Central memory CD8-positive, alpha-beta T cell (primary cell): ENCODE measurements around the gene DNMT3A.

ENCODE experiments used
- ATAC-seq: fragments of 150-1000 bp; cut with Tn5 transposase; replicated peaks from 2 replicates; pipeline ENCODE4 v1.10.0; 2022; ENCODE audit warnings: mild to moderate bottlenecking, moderate FRiP score, moderate number of reproducible peaks; ENCODE audit not compliant: poor library complexity, severe bottlenecking; ENCODE audit errors: extremely low read depth
- DNase-seq, 2 donors: peaks; one replicate each; pipeline ENCODE4 v3.0.0; 2021; ENCODE audit warnings: low spot score in 2 of 2
- H3K27ac Mint-ChIP-seq: one replicate; pipeline ENCODE4 v1.8.0; 2022; ENCODE audit warnings: low read depth, mild to moderate bottlenecking, moderate library complexity, mixed read lengths
- H3K27me3 Mint-ChIP-seq: one replicate; pipeline ENCODE4 v1.8.0; 2022; ENCODE audit warnings: mixed read lengths
- H3K36me3 Mint-ChIP-seq: one replicate; pipeline ENCODE4 v1.8.0; 2022; ENCODE audit warnings: mild to moderate bottlenecking, moderate library complexity, mixed read lengths; ENCODE audit not compliant: insufficient read depth
- H3K4me1 Mint-ChIP-seq: one replicate; pipeline ENCODE4 v1.8.0; 2022; ENCODE audit warnings: mixed read lengths
- H3K4me3 Mint-ChIP-seq: one replicate; pipeline ENCODE4 v1.8.0; 2022; ENCODE audit warnings: mild to moderate bottlenecking, moderate library complexity, mixed read lengths
- H3K9me3 Mint-ChIP-seq: one replicate; pipeline ENCODE4 v1.8.0; 2022; ENCODE audit warnings: mixed read lengths

The DNMT3A gene

DNA sequence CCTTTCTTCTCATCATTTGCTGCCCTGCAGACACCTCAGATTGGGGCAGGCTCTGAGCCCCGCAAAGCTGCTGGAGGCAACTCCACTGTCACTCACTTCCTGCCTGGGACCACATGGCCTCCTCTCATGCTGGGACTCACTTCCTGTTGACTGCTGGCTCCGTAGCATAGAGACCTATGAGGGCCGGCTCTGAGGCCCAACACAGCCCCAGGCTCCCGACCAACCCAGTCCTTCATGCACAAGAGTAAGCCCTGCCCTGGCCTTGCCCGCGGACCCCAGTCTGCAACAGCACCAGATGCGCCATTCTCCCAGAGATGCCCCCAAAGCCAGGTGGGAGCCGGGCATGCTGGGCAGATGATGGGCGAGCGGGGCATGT is 55.7 kb downstream of the DNMT3A start:
- Mint-ChIP-seq H3K36me3 (peaks cover 6% of the 10 kb centered on the region), H3K27ac (peak overlapping the region; percentile 72), H3K4me3 (peak overlapping the region; percentile 57), H3K4me1 (peaks cover 17% of the 10 kb centered on the region), H3K9me3 (no peaks in the 10 kb centered on the region), H3K27me3 (no peaks in the 10 kb centered on the region)
- ATAC-seq (peak; percentile 100), DNase-seq (peak in 1 of 2 donors; percentile 62)

DNA sequence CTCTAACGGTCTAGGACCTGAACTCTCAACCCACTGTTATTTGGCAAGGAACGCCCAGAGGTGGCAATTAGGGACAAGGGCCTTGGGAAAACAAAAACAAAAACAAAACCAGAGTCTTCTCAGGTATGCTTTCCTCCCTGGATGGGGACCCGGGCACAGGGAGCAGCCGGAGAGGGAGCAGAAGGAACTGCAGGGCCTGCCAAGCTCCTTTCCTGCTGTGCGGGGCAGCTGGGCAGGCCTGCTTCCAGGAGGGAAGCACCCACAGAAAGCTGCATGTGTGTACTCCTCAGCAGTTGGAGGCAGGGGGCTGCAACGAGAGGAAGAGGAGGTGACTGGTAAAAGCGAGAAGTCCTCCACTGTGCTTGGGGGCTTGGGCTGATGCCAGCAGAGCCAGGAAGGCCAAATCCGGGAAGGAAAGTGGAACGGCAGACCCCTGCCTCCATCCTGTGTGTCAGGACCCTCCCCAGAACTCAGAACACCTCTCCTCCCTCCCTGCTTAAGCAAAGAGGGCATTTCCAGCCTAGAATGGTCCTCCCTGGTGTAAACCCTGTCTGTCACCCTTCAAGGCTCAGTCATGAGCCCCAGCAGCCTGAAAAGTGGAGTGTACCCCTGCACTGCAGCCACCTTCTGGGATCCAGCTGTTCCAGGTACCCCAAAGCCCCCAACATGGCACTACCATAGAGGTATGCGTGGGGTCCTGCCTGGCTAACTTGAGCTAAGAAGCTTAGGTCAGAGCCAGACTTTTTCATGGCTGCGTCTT is 56.3 kb downstream of the DNMT3A start:
- Mint-ChIP-seq H3K4me1 (peaks cover 19% of the 10 kb centered on the region), H3K36me3 (peaks cover 5% of the 10 kb centered on the region), H3K4me3 (peak overlapping the region; percentile 57), H3K9me3 (no peaks in the 10 kb centered on the region), H3K27me3 (no peaks in the 10 kb centered on the region), H3K27ac (peak overlapping the region; percentile 72)
- DNase-seq: no peak
- ATAC-seq: peak; percentile 55

DNA sequence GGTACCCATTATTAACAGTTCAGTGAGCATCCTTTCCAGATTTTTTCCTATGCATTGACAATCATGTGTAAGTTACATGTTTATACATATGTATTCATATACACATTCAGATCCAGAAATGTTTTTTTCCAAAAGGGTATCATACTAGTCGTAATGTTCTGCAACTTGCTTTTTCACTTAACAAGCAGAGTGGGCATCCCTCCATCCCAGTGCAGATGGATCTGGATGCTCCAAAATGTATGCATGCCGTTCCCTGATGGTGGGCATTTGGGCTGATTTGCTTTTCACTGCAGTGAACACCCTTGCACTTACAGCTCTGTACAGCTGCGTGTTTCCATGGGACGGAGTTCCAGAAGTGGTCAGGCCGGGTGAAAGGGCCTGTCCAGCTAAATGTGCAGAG is 57.0 kb downstream of the DNMT3A start:
- DNase-seq (no peak), ATAC-seq (no peak)
- peaks cover 26% of the 10 kb centered on the region for H3K4me1 Mint-ChIP-seq
- H3K27me3 Mint-ChIP-seq: no peaks in the 10 kb centered on the region
- no peak overlapping the region for H3K27ac Mint-ChIP-seq
- no peak overlapping the region for H3K4me3 Mint-ChIP-seq
- H3K9me3 Mint-ChIP-seq: no peaks in the 10 kb centered on the region
- H3K36me3 Mint-ChIP-seq: peaks cover 3% of the 10 kb centered on the region

DNA sequence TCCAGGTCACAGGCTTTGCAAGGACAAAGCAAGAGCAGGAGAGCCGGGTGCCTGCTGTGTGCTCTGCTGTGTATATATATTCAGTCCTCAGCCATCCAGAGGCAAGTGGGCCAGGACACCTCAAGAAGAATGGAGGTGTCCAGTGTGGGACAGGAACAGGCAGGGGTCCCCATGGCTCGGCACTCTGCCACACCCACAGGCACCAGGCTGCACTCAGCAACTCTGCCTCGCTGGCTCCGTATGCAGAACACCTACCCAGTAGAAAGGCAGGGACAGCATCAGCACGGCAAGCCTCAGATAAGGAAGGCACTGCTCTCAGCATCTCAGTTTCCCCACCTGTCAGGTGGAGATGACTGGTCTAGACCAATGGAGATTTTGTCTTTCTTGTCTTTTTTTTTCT is 57.8 kb downstream of the DNMT3A start:
- Mint-ChIP-seq H3K4me1 (peaks cover 26% of the 10 kb centered on the region), H3K9me3 (no peaks in the 10 kb centered on the region), H3K4me3 (no peak overlapping the region), H3K36me3 (peaks cover 3% of the 10 kb centered on the region), H3K27me3 (no peaks in the 10 kb centered on the region), H3K27ac (no peak overlapping the region)
- ATAC-seq (no peak), DNase-seq (no peak)

DNA sequence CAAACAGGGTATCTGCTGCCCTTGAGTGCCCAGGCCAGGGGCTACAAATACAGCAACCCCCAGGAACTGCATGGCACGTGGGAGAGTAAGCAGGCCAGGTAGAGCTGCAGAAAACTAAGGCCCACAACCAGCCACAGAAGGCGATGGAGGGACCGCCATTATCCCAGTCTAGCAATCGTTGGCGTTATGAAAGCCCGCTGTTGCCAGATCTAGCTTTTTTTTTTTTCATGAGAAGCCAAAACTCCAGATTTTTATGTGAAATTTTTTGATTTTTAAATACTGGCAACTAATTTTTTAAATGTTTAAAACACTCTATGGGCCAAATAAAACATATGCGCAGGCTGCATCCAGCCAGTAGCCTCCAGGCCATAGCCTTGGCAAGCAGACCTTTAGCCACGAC is 59.8 kb downstream of the DNMT3A start:
- DNase-seq: no peak
- Mint-ChIP-seq H3K4me3 (no peak overlapping the region), H3K36me3 (peaks cover 5% of the 10 kb centered on the region), H3K4me1 (peaks cover 31% of the 10 kb centered on the region), H3K9me3 (no peaks in the 10 kb centered on the region), H3K27ac (no peak overlapping the region), H3K27me3 (no peaks in the 10 kb centered on the region)
- no peak for ATAC-seq

DNA sequence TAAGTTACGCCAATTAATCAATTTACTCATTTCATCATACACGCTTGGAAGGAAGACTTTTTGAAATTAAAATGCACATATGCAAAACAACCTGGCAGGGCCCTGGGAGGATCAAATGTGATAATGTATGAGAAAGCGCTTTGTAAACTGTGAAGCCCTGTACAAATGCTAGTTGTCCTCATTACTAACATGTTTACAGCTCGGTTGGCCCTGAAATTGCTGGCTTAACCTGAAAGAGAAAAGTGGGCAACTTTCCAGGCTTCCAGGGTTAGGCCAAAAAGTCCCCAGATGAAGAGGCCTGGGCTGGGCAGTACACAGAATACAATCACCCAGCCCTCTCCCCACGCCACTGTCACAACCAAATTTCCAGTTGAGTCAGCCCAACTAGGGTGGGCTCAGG is 60.2 kb downstream of the DNMT3A start:
- ATAC-seq: no peak
- H3K4me3 Mint-ChIP-seq: no peak overlapping the region
- no peak for DNase-seq
- peaks cover 5% of the 10 kb centered on the region for H3K36me3 Mint-ChIP-seq
- peaks cover 31% of the 10 kb centered on the region for H3K4me1 Mint-ChIP-seq
- H3K27ac Mint-ChIP-seq: no peak overlapping the region
- H3K27me3 Mint-ChIP-seq: no peaks in the 10 kb centered on the region
- no peaks in the 10 kb centered on the region for H3K9me3 Mint-ChIP-seq

DNA sequence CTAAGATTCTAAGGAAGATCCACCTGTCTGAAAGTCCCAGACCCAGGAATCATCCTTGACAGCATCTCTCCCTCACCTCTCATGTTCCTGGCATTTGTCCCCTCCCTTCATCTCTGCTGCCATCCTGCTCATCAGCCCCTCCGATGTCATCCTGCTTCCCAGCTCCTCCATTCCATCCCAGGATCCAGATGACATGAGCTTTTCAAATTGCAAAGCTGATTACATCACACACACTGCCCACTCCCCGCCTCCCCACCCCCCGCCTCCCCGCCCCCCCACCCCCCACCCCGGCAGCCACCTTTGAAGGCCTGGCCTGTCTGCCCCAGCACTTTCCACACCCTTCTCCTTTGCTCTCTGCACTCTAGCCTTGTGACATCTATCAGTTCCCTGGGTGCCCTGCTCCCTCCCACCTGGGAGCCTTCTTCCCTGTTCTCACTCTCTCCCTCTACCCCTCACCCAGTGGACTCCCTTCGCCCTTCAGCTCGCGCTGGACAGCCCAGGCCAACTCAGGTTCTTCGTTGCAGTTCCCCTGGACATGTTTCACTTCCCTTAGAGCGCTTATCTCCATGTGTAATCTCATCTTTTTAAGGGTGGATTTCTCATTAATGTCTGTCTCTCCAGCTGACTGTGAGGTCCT is 61.6 kb downstream of the DNMT3A start:
- H3K4me3 Mint-ChIP-seq: no peak overlapping the region
- H3K4me1 Mint-ChIP-seq: peaks cover 31% of the 10 kb centered on the region
- H3K9me3 Mint-ChIP-seq: no peaks in the 10 kb centered on the region
- DNase-seq (no peak), ATAC-seq (no peak)
- no peaks in the 10 kb centered on the region for H3K27me3 Mint-ChIP-seq
- no peak overlapping the region for H3K27ac Mint-ChIP-seq
- H3K36me3 Mint-ChIP-seq: peaks cover 8% of the 10 kb centered on the region

DNA sequence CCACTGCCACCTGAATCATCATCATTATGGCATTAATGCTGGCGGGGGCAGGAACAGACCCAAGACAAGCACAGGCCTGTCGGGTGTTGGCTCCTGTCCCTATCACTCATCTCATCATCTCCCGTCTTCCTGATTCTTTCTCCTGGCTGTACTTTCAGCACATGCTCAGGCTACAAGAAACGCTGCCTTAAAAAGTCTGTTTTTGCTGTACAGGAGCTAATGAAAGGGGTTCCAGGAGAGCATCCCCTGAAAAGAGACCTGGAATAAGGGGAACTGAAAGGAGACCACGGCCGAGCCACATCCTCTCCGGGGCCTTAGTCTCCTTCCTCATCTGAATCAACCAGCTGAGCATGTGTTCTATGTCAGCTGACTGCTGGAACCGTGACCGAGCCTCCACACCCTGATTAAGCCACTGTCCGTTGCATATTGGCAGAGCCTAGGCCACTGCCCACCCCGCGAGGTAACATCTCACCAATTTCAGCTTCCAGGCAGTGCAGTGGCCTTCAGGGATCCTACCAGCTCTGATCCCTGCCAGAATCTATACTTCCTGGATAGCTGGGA is 62.6 kb downstream of the DNMT3A start:
- H3K36me3 Mint-ChIP-seq: peaks cover 11% of the 10 kb centered on the region
- H3K27ac Mint-ChIP-seq: no peak overlapping the region
- H3K4me1 Mint-ChIP-seq: peaks cover 36% of the 10 kb centered on the region
- ATAC-seq (no peak), DNase-seq (no peak)
- no peaks in the 10 kb centered on the region for H3K9me3 Mint-ChIP-seq
- no peaks in the 10 kb centered on the region for H3K27me3 Mint-ChIP-seq
- no peak overlapping the region for H3K4me3 Mint-ChIP-seq

DNA sequence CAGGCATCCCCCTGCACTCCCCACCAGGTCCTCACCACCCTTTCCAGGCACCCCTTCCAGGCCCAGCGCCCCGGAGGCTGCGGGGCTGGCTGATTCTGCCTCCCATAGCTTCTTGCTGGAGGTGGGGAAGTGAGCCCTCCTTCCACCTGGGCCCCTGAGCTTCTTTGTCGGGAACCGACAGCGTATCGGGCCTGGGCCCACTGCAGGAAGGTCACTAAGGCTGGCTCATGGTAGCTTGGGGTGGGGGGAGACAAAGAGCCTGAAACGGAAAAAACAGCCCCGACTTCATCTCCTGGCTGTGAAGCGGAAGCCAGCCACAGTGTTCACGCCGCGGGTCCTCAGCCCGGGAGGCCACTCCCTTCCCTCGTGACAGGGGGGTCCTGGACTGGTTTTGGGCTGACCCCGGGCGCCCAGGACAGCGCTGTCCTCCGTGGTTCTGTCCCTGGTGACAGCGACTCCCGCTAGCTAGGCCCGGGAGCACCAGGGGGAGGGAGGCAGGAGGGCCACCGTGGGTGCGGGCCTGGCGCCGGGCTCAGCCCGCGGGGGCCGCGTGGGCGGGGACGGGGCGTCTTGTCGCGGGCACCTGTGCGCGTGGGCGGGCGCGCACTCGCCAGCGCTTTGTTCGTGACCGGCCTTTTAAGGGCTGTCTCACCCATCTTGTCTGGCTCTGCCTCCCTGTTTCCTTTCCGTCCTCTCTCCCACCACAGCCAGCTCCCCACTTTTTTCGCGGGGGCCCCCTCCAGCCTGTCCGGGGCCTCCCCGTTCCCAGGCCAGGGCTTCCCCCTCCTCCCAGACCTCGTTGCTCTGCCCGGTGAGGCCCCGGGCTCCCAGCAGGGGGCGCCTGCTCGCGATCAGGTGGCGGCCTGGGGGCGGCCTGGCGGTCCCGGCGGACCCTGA is 64.9 kb downstream of the DNMT3A start:
- Mint-ChIP-seq H3K36me3 (peaks cover 9% of the 10 kb centered on the region), H3K27me3 (no peaks in the 10 kb centered on the region), H3K9me3 (no peaks in the 10 kb centered on the region), H3K4me1 (peaks cover 46% of the 10 kb centered on the region), H3K27ac (peak overlapping the region; percentile 85), H3K4me3 (peak overlapping the region; percentile 77)
- DNase-seq: peak; percentile 52 to 60
- ATAC-seq: peak; percentile 44

DNA sequence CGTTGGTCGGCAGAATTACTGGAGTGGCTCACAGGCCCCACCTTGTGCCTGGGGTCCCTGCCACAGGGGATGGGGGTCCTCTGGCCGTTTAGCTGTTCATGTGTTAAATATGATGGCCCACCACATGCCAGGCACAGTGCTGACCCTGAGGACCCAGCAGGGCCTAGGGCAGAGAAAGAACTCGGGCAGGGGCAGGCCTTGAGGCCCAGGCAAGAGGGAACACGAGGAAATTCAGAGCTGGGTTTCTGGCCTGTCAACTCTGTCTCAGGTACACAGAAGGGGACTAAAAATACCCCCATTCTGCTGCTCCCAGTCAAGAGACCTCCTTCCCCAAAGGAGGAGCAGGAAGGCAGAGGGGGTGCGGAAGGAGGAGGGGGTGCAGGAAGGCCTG is 66.2 kb downstream of the DNMT3A start:
- Mint-ChIP-seq H3K4me3 (no peak overlapping the region), H3K4me1 (peaks cover 46% of the 10 kb centered on the region), H3K36me3 (peaks cover 11% of the 10 kb centered on the region), H3K27ac (peak overlapping the region; percentile 89), H3K9me3 (no peaks in the 10 kb centered on the region), H3K27me3 (no peaks in the 10 kb centered on the region)
- no peak for ATAC-seq
- DNase-seq: no peak

DNA sequence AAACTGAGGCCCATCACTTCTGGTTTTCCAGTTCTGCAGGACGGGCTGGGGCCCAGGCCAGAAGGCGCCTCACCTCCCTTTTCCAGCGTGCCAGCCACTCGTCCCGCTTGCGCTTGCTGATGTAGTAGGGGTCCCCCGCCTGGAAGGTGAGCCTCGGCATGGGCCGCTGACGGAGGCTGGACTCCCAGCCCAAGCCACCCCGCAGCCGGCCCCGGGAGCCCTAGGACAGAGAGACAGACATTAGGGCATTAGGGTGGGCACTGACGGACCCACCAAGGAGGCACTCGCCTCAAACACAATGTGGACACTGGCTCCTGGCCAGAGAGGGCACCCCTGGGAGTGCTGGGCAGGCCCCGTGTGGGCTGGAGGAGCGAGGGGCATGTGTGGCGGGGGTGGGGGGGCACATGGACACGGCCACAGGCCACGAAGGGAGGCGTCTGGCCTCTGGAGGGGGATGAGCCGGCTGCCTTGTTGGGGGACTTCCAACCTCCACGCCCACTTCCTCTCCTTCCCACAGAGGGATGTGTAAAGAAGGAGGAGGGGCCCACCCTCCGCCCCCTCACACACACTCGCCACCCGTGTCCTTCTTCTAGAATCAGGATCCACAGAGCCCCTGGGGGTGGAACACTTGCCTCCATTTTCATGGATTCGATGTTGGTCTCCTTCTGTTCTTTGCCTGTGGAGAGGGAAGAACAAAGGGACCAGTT is 66.7 kb downstream of the DNMT3A start:
- ATAC-seq (peak; percentile 27), DNase-seq (peak in 1 of 2 donors; percentile 36)
- peak overlapping the region; percentile 47 for H3K4me3 Mint-ChIP-seq
- H3K36me3 Mint-ChIP-seq: peaks cover 11% of the 10 kb centered on the region
- no peaks in the 10 kb centered on the region for H3K9me3 Mint-ChIP-seq
- peak overlapping the region; percentile 89 for H3K27ac Mint-ChIP-seq
- no peaks in the 10 kb centered on the region for H3K27me3 Mint-ChIP-seq
- peaks cover 46% of the 10 kb centered on the region for H3K4me1 Mint-ChIP-seq

DNA sequence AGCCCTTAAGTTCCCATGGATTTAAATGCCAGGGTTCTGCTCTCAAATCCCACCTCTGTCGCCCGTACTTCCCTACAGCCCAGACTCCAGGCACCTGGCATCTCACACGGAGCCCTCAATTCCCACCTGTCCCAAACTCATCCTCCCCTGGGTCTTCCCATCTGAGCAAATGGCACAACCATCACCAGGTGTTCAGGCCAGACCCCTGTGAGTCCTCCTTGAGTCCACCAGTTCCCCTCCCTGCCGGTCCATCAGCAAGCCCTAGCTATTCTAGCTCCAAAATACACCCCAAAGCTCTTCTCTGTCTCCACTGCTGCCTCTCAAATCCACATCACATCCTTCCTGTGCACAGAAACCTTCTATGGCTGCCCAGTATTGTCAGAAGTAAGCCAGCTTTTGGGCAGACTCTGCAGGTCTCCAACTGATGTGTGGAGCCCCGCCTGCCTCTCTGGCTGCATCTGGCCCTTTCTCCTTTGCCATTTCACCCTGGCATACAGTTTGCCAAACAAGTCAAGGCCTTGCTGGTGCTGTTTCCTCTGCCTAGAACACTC is 67.7 kb downstream of the DNMT3A start:
- H3K27ac Mint-ChIP-seq: peak overlapping the region; percentile 89
- H3K27me3 Mint-ChIP-seq: no peaks in the 10 kb centered on the region
- DNase-seq (no peak), ATAC-seq (no peak)
- H3K4me1 Mint-ChIP-seq: peaks cover 44% of the 10 kb centered on the region
- no peaks in the 10 kb centered on the region for H3K9me3 Mint-ChIP-seq
- H3K36me3 Mint-ChIP-seq: peaks cover 12% of the 10 kb centered on the region
- peak overlapping the region; percentile 47 for H3K4me3 Mint-ChIP-seq
